Measurements from ENCODE around the gene GPC1.

DNA sequence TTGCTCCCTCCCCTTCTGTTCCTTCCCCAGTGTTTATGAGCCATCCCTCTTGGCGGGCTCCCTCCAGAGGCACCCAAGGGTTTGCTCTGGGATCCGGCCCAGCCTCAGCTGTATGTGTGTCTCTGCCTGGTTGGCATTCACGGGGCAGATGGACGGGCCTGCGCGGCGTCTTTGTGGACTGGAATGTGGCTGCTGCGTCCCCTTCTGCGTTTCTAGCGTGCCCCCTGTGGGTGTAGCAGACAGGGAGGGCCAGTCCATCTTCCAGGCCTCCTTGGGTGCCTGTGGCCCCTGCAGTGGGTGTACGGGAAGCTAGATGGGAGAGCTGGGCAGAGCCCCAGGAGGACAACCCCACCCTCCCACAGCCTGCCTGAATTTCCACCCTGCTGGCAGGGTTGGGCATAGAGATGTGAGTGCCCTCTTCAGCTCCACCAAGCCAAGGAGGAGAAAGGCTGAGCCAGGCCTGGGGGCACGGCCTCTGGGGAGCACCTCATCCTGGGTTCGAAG, 15.7 kb downstream of the GPC1 start:
- TF ChIP-seq, protein P1, sequence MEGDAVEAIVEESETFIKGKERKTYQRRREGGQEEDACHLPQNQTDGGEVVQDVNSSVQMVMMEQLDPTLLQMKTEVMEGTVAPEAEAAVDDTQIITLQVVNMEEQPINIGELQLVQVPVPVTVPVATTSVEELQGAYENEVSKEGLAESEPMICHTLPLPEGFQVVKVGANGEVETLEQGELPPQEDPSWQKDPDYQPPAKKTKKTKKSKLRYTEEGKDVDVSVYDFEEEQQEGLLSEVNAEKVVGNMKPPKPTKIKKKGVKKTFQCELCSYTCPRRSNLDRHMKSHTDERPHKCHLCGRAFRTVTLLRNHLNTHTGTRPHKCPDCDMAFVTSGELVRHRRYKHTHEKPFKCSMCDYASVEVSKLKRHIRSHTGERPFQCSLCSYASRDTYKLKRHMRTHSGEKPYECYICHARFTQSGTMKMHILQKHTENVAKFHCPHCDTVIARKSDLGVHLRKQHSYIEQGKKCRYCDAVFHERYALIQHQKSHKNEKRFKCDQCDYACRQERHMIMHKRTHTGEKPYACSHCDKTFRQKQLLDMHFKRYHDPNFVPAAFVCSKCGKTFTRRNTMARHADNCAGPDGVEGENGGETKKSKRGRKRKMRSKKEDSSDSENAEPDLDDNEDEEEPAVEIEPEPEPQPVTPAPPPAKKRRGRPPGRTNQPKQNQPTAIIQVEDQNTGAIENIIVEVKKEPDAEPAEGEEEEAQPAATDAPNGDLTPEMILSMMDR (IDR thresholded peaks at IDR 0.05), result no peak
- TF ChIP-seq POLR2A (IDR thresholded peaks at IDR 0.05), result no peak

Measured in Peyer's patch (tissue), 4 donors.